Chondrocyte (in vitro differentiated cells): ENCODE measurements around the gene ZNF652. TPM values are rescaled to one million over a fixed set of nuclear protein-coding genes. Genes with fewer than 3 reads are reported as not detected.
A peak's percentile ranks its signal among the peaks of the same experiment; 100 is the strongest.
"Not testable (repeated sequence)": the region's sequence is repeated elsewhere in the genome, so short reads cannot be mapped to it uniquely, and the experiment has no call there.

Experiments
- DNase-seq: peaks from one replicate; pipeline ENCODE4 v3.0.0; 2021; ENCODE audit warnings: mixed read lengths, low spot score
- H3K27ac Mint-ChIP-seq: one replicate; pipeline ENCODE4 v1.8.0; 2021; ENCODE audit warnings: mild to moderate bottlenecking, moderate library complexity, mixed read lengths; ENCODE audit not compliant: unreplicated experiment
- H3K27me3 Mint-ChIP-seq: 2 replicates; pipeline ENCODE4 v1.8.0; 2021; ENCODE audit warnings: low read depth, mixed read lengths
- H3K36me3 Mint-ChIP-seq: 2 replicates; pipeline ENCODE4 v1.8.0; 2021; ENCODE audit warnings: low read depth, mixed read lengths
- H3K4me1 Mint-ChIP-seq: 2 replicates; pipeline ENCODE4 v1.8.0; 2021; ENCODE audit warnings: low read depth, mild to moderate bottlenecking, mixed read lengths
- H3K4me3 Mint-ChIP-seq: one replicate; pipeline ENCODE4 v1.8.0; 2021; ENCODE audit warnings: mild to moderate bottlenecking, moderate library complexity, mixed read lengths; ENCODE audit not compliant: unreplicated experiment
- H3K9me3 Mint-ChIP-seq: 2 replicates; pipeline ENCODE4 v1.8.0; 2021; ENCODE audit warnings: low read depth, mixed read lengths
- CTCF ChIP-seq: fragments of 200-600 bp; sonication (generic); IDR thresholded peaks from 2 replicates; pipeline ENCODE4 v1.5.0; 2021; ENCODE audit warnings: antibody characterized with exemption, mild to moderate bottlenecking, moderate library complexity
- total RNA-seq: library from RNA; stranded (reverse); gene quantifications from 3 replicates; pipeline ENCODE4 v1.2.1, GENCODE V29; 2021

Gene ZNF652
- total RNA-seq, 1 donor from 2014 or later: 48.0 TPM

- Mint-ChIP-seq H3K36me3 (peaks cover 7% of the 10 kb centered on the region), H3K4me1 (no peaks in the 10 kb centered on the region), H3K27me3 (peaks cover 2% of the 10 kb centered on the region), H3K9me3 (no peaks in the 10 kb centered on the region), H3K4me3 (no peak overlapping the region), H3K27ac (no peak overlapping the region)
- TF ChIP-seq CTCF: no peak
- DNase-seq: peak; percentile 56
Measured at GRCh38 chr17:49278076-49278475, 84.0 kb downstream of the ZNF652 start.

GRCh38 chr17:49277638-49278037 is 84.4 kb downstream of the ZNF652 start:
- no peaks in the 10 kb centered on the region for H3K4me1 Mint-ChIP-seq
- DNase-seq: peak; percentile 38
- H3K27ac Mint-ChIP-seq: no peak overlapping the region
- H3K36me3 Mint-ChIP-seq: peaks cover 7% of the 10 kb centered on the region
- no peak for TF ChIP-seq CTCF
- no peak overlapping the region for H3K4me3 Mint-ChIP-seq
- no peaks in the 10 kb centered on the region for H3K9me3 Mint-ChIP-seq
- H3K27me3 Mint-ChIP-seq: peaks cover 1% of the 10 kb centered on the region

GRCh38 chr17:49275981-49276380 is 86.1 kb downstream of the ZNF652 start:
- H3K27ac Mint-ChIP-seq, H3K9me3 Mint-ChIP-seq, H3K36me3 Mint-ChIP-seq, H3K4me3 Mint-ChIP-seq, H3K4me1 Mint-ChIP-seq, H3K27me3 Mint-ChIP-seq: not testable (repeated sequence)
- DNase-seq: peak; percentile 20

GRCh38 chr17:49269356-49269755 is 92.7 kb downstream of the ZNF652 start:
- H3K9me3 Mint-ChIP-seq: no peaks in the 10 kb centered on the region

GRCh38 chr17:49267912-49268311 is 94.1 kb downstream of the ZNF652 start:
- H3K9me3 Mint-ChIP-seq: no peaks in the 10 kb centered on the region
- no peaks in the 10 kb centered on the region for H3K27me3 Mint-ChIP-seq
- no peak overlapping the region for H3K4me3 Mint-ChIP-seq
- H3K4me1 Mint-ChIP-seq: peaks cover 5% of the 10 kb centered on the region
- DNase-seq: no peak
- H3K27ac Mint-ChIP-seq: no peak overlapping the region
- no peaks in the 10 kb centered on the region for H3K36me3 Mint-ChIP-seq
- TF ChIP-seq CTCF: no peak

More at GRCh38 chr17:49269356-49269755, 92.7 kb downstream of the ZNF652 start:
- DNase-seq: peak; percentile 28
- Mint-ChIP-seq H3K36me3 (no peaks in the 10 kb centered on the region), H3K4me3 (no peak overlapping the region), H3K27ac (no peak overlapping the region), H3K4me1 (no peaks in the 10 kb centered on the region), H3K27me3 (no peaks in the 10 kb centered on the region)
- TF ChIP-seq CTCF: no peak

- no peak for TF ChIP-seq CTCF
- Mint-ChIP-seq H3K27me3 (no peaks in the 10 kb centered on the region), H3K9me3 (no peaks in the 10 kb centered on the region), H3K4me3 (no peak overlapping the region), H3K27ac (no peak overlapping the region), H3K4me1 (peaks cover 7% of the 10 kb centered on the region), H3K36me3 (no peaks in the 10 kb centered on the region)
- DNase-seq: no peak
Measured at GRCh38 chr17:49266233-49266632, 95.8 kb downstream of the ZNF652 start.

- peaks cover 17% of the 10 kb centered on the region for H3K4me1 Mint-ChIP-seq
- H3K27ac Mint-ChIP-seq, H3K27me3 Mint-ChIP-seq, H3K9me3 Mint-ChIP-seq, DNase-seq, H3K36me3 Mint-ChIP-seq, H3K4me3 Mint-ChIP-seq: not testable (repeated sequence)
Measured at GRCh38 chr17:49261540-49261939, 100.5 kb downstream of the ZNF652 start.
